ENCODE measurements around the gene SCNN1A. TPM values are rescaled to one million over a fixed set of nuclear protein-coding genes. Genes with fewer than 3 reads are reported as not detected.
A peak's percentile ranks its signal among the peaks of the same experiment; 100 is the strongest.
"Not testable (repeated sequence)": the region's sequence is repeated elsewhere in the genome, so short reads cannot be mapped to it uniquely, and the experiment has no call there.

Gene SCNN1A
- total RNA-seq, 2 donors from 2014 or later, result 1.9 to 3.3 TPM

DNA sequence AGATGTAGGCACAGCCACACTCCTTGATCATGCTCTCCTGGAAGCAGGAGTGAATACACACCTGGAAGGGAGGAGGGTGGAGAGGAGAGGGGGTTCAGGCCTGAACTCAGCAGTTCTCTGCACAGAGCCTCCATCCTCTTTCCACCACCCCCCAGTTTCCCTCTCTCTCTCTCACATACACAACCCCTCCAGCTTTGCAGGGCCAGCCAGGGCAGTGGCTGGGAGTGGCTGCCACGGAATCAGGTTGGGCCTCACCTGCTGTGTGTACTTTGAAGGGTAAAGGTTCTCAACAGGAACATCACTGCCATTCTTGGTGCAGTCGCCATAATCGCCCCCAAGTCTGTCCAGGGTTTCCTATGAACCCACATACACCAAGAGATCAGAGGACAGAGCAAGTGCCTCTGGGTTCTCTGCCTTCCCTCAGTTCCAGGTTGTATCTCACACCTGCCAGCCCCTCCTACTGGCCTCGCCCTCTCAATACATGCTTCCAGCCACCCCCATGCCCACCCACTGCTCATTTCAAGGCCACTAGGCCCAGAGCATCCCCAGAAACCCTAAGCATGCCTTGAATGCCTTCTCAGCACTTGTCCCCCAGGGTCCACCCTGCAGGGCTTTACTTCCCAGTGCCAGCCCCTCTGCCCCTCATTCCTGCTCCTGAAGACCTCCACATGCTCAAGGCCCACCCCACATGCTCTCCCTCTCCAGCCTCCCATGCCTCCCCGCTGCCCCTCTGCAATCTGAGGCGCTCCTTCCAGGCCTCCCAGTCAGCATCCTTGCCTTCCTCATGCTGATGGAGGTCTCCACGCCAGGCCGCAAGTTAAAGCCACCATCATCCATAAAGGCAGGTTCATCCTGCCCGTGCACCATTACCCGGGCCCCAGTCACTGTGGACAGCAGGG, 20.6 kb downstream of the SCNN1A start:
- intact Hi-C loops (cut with DNase I), result no loop called here
- DNase-seq (ENCODE audit: low spot score), result no peak

DNA sequence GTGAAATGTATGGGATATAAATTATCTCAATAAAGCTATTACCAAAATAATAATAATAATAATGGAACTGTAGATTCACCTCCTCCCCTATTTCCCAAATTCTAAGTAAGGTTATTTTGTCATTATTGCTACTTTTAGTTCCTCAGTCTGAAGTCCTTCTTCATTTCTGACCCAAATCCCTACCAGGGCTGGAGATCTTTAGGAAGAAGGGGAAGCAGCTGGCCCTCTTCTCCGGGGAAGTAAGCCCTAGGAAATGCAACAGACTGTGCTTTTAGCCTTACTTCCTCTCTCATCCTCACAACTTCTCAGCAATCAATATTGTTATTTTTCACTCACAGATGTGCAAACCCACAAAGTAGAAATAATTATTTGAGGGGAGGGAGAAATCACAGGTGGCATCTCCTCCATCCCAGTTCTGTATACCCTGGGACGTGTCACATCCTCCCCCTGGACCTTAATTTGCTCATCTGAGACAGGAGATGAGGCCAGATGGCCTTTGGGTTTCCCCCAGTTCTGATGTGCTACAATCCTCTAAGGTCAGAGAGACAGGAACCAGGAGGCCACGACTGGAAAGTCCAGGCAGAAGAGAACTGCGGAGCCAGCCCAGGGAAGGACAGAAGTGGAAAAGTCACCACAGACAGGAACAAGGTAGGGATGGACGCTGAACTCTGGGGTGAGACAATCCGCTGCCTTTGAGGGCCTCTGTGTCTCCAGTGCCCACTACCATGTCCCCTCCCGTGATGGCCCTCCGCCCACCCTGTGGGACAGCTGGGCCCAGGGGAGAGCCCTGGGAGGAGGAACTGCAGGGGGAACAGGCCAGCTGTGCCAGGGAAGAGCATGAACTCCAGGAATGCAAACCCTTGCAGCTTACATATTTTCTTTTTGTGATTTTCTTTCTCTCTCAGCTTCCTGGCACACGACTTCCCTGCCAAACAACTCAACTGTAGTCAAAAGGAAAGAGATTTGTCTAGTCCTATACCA, 22.9 kb downstream of the SCNN1A start:
- intact Hi-C loops (cut with DNase I), result no loop called here
- no peak for DNase-seq (ENCODE audit: low spot score)

DNA sequence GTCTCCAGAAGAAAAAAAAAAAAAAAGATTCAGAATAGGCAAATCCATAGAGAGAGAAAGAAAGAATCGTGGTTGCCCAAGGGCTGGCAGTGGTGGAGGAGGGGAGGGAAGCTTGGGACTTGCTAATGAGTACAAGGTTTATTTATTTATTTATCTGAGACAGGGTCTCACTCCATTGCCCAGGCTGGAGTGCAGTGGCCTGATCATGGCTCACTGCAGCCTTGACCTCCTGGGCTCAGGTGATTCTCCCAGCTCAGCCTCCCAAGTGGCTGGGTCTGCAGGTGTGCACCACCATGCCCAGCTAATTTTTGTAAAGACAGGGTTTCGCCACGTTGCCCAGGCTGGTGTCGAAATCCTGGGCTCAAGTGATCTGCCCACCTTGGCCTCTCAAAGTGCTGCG, 23.7 kb downstream of the SCNN1A start:
- intact Hi-C loops (cut with DNase I), result no loop called here
- no peak for DNase-seq (ENCODE audit: low spot score)

DNA sequence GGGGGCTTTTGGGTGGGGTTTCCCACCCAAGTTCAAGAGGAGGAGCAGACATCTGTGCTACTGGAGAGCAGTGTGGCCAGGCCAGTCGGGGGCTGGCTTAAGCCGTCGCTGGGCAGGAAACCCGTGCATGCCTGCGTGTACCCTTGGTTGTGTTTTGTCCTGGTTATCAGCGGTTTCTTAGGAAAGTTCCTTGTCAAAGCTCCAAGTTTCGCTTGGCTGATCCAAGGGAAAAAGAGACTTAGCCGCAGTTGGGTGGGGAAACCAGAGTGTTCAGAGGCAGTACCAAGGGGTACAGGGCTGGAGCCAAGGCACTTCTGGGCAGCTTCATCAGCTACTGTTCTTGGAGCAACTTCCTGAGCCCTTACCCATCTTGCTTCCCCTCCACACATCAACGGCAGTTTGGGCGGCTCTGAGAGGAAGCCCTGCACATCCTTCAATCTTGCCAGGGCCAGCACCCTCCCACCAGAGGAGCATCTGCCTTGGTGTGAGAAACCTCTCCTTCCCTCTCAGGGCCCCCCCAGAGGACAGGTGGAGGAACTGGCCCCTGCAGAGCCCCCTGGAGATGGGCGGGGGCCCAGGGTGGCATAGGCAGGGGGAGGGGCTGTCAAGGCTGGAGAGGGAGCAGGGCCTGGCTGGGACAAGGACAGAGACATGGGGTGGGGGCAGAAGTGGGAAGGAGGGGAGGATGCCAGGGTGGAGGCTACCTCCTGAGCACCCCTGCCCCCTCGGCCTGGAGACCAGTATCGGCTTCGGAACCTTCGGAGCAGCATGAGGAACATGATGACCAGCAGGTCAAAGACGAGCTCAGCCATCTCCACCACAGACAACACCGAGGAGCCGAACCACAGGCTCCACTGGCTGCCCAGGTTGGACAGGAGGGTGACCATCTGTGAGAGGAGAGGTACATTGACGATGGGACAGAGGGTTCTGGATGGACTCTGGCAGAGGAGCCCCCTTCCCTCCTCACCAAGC, 27.7 kb downstream of the SCNN1A start:
- DNase-seq (ENCODE audit: low spot score), result peak; percentile 94
- intact Hi-C loops (cut with DNase I), result no loop called here

DNA sequence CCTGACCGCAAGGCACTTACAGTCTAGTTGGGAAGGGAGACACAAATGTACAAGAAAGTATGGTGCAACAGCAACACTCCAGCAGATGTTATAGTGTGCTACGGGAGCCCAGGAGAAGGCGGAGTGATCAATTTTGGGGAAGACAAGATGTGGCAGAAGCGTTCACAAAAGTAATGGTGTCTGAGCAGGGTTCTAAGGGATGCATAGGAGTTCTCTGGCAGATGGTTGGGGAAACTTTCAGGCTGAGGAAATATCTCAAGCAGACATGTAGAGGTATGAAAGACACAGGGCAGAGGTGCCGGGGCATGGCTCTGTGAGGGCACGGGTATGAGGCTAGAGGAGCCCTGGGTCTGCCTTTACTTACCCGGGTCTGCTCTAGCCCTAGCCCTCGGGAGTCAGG, 28.4 kb downstream of the SCNN1A start:
- intact Hi-C loops (cut with DNase I), result no loop called here
- no peak for DNase-seq (ENCODE audit: low spot score)

DNA sequence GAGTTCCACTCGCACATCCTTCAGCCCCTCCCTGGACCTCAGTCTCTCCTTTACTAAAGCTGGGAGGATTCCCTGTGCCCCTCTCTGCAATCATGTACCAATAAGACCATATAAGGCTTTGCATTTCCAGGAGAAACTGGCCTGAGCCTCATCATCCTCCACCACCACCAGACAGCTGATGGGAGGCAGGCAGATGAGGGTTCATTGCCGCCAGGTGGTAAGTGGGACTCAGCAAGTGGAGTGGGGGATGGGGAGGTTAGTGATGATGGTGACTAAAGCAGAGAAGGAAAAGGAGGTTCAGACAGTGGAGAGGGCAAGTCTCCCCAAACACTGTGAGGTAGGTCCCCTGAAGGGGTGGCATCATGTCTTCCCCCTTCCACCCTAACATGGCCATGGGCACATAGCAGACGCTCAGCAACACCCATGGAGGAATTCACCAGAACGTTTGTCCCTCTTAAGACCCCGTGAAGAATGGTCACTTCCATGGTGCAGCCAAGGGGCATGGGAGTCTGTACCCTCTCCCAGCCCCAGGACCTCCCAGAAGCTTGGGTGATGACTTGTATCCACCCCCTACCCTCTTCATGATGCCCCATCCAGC, 29.0 kb downstream of the SCNN1A start:
- intact Hi-C loops (cut with DNase I), result no loop called here
- no peak for DNase-seq (ENCODE audit: low spot score)

DNA sequence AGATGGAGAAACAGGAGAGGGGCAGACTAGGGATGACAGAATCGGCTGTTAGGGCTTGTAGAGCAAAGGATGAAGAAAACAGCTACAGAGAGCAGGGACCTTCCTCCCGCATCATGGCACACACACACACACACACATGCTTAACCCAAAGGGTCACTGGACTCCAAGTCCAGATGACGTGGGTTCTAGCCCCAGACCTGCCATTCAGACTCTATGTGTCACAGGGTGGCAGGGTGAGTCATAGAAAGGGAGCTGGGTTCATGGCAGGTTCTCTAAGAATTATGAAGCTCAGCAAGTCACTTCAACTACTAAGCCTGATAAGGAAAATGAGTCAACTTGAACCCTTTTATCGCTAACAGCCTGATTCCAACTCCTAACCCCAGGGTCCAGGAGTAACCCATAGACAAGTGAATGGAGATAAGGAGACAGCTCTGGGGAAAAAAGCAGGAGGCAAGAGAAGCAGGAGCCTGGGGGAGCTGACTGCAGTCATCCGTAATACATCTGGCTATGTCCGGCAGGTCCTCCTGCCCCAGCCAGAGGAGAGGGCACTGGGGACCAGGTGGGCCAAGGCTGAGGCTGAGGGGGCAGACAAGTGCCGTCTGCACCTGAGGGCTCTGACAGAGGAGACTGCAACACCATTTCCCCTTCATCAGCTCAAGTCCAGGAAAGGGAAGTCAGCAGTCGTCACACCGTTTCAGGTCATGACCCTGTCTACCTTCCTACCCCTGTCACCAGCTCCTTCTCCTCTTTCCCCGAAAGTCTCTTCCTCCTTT, 29.9 kb downstream of the SCNN1A start:
- intact Hi-C loops (cut with DNase I), result no loop called here
- DNase-seq (ENCODE audit: low spot score), result peak; percentile 91

DNA sequence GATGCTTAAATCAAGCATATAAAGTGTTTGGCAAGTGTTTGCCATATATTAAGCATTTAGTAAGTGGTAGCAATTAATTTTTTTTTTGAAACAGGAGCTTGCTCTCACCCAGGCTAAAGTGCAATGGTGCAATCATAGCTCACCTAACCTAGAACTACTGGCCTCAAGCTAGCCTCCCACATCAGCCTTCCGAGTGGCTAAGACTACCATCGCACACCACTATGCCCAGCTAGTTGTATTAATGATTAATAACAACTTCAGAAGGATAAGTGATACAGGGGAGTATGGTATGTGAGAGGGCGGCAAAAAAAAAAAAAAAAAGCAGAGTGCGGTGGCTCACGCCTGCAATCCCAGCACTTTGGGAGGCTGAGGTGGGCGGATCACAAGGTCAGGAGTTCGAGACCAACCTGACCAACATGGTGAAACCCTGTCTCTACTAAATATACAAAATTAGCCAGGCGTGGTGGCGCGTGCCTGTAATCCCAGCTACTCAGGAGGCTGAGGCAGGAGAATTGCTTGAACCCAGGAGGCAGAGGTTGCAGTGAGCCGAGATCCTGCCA, 31.2 kb downstream of the SCNN1A start:
- intact Hi-C loops (cut with DNase I), result loop anchor here (5.0 kb wide), 1 partner anchor 38 kb away; the partner anchor contains the start of gene LTBR (in 2 of the 2)
- DNase-seq (ENCODE audit: low spot score), result not testable (repeated sequence)

DNA sequence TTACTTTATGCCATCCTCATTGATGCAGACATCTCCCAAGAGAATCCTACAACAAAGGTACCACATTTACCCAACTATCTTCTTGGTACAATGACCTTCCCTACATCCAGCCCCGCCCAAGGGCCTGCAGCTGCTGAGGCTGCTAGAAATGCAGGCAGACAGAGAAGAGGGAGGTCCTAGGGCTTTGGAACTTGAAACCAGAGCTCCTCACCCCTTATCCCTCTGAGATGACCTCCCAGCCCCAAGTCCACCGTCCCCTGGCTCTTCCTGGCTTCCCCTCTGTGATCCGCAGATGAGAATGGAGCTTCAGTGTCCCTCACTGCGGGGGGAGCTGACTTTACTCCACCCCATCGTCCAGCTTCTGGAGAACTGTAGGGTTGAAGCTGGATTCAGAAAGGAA, 31.8 kb downstream of the SCNN1A start:
- intact Hi-C loops (cut with DNase I), result loop anchor here (5.0 kb wide), 1 partner anchor 39 kb away; the partner anchor contains the start of gene LTBR (in 2 of the 2)
- DNase-seq (ENCODE audit: low spot score), result no peak

DNA sequence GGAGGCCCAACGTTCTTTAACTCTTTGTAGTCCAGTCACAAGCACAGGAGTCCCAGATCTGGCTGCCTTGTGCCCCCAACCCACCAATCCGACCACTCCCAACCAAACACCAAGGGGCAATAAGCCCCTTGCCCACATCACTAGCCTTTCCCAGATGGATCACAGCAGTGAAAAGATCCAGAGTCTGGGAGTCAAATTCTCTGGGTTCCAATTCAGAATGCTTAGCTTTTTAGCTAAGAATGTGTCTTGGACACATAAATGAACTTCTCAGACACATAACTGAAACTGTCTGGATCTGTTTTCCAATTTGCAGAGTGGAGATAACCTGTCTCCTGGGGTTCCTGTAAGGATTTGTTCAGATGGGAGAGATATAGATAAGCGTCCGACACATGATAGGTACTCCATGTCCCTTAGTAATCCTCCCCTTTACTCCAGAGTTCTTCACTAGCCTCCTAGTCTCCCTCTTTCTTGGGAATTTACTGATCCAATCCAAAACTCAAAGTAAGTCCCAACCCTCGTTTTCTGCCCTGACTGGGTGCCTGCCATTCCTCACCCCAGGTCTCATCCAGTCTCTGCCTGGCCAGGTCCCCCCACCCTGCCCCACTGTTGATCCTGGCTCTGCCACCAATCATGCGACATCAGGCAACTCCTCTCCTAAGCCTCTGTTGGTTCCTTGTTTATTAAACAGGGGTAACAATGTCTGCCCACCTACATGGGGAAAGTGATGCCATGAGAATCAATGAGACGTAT, 33.0 kb downstream of the SCNN1A start:
- no peak for DNase-seq (ENCODE audit: low spot score)
- intact Hi-C loops (cut with DNase I), result loop anchor here (5.0 kb wide), 1 partner anchor 40 kb away; the partner anchor contains the start of gene LTBR (in 2 of the 2)

DNA sequence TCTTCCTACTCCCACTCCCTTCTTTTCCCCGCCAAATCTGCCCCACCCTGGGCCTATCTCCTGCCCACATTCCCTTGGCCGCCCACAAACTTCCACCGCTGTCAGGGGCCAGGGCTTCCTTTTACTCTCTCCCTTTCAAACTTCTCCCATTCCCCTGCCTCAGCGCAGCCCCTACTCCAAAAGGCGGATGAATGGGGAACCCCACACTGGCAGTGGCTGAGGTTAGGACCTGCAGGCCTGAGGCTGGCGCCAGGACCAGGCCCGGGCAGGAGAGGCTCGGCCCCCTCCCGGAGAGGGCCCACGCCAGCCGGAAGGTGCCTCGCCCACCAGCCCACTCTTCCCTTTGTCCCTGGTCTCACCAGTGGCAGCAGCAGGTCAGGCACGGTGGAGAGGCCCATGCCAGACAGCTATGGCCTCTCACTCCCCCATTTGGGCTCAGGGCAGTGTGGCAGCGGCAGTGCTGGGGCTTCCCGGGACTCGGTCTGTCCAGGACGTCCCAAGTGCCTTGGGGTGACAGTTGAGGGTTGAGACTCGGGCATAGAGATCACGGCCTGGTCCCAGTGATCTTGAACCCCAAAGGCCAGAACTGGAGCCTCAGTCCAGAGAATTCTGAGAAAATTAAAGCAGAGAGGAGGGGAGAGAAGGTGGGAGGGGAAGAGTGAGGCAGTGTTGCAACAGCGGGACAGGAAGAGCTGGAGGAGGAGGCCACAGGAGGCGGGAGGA, 33.8 kb downstream of the SCNN1A start, which contains the start of gene TNFRSF1A:
TNFRSF1A (minus strand) TSS at position 660 of the 723 bp plus-strand sequence; CDS start at position 398, 262 bp downstream.
- peak; percentile 93 for DNase-seq (ENCODE audit: low spot score)
- intact Hi-C loops (cut with DNase I), result loop anchor here (5.0 kb wide), 1 partner anchor 41 kb away; the partner anchor contains the start of gene LTBR (in 2 of the 2)

DNA sequence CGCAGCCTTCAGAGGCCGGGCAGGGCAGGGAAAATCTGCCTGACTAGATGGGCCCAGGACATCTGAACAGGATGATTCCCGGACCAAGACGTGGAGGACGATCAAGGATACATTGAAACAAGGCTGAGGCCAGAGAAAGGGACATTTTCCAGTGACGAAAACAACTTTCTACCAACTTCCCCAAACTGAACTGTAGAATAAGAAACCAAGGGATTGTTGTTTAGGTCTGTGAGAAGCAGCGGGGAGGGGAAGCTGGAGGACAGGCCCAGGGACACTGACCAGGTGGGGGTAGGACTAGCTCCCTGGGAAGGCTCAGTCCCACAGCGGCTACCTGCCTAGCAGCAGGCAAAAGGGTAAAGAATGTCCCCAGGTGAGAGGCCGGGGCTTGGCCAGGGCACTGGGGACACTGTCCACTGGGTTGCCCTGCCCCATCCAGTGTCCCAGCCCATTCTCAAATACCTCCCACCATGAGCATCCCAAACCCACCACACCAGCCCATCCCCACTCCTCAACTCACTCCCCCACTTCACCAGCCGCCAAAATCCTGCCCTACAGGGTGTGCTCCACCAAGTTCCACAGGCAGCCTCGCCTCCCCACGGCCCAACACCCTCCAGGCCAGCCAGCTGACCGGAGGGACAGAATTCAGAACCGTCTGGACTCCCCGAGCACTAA, 34.5 kb downstream of the SCNN1A start:
- intact Hi-C loops (cut with DNase I), result loop anchor here (5.0 kb wide), 1 partner anchor 41 kb away; the partner anchor contains the start of gene LTBR (in 2 of the 2)
- no peak for DNase-seq (ENCODE audit: low spot score)

DNA sequence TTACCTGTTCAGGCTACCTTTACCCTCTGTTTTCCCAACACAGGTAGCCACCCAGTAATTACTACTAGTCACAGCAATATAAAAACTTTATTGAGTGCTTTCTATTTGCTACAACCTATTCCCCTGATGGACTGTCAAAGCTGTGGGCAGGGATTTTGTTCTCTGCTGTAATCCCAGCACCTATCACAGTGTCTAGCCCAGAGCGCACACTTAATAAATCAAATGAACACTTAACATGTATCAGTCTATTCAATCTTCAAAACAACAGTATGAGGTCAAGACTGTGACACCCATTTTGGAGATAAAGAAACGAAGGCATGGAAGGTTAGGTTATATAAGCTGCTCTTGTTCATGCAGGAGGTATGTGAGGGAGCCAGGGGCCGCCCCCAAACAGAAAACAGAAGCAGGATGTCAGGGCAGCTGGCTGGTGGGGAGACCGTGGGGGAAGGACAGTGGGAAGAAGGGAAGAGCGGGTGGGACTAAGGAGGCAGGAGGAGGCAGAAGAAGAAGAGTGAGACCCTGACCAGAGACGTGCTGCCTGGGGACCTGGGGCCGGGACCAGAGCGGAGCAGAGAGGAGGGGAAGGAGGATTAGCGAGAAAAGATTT, 35.2 kb downstream of the SCNN1A start:
- no peak for DNase-seq (ENCODE audit: low spot score)
- intact Hi-C loops (cut with DNase I), result loop anchor here (5.0 kb wide), 1 partner anchor 42 kb away; the partner anchor contains the start of gene LTBR (in 2 of the 2)

DNA sequence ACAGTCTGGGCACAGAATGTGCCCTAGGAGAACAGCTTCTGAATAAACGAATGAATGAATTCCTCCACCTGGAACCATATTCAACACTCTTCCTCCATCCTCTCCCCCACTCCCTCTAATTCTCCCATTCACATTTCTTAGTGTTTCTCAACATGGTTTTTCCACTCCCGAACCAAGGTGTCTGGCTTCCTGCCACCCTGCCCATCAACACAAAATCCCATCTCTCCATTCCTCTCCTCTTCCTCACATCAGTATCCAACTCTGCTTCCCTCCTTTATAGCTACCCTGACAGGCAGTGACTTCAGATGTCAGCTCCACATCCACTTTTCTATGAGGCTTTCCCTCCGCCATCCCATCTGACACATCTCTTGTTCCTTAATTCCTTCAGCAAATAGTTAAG, 36.4 kb downstream of the SCNN1A start:
- intact Hi-C loops (cut with DNase I), result loop anchor here in 1 of 2 donors (10.0 kb wide), 1 partner anchor 126 kb away; no protein-coding TSS in a partner anchor
- DNase-seq (ENCODE audit: low spot score), result no peak

Data from posterior vena cava (tissue), 2 donors.